Heart right ventricle (tissue), 16 donors: ENCODE measurements around the gene JMJD4. TPM values are rescaled to one million over a fixed set of nuclear protein-coding genes. Genes with fewer than 3 reads are reported as not detected.
A peak's percentile ranks its signal among the peaks of the same experiment; 100 is the strongest.

Experiments used
- ATAC-seq, 8 donors: fragments of 200-7000 bp; cut with Tn5 transposase; one replicate each; pipeline ENCODE4 v1.9.1; 2020; ENCODE audit warnings: mild to moderate bottlenecking in 8 of 8, moderate library complexity in 8 of 8, moderate number of reproducible peaks in 1 of 8
- DNase-seq, 2 donors: peaks; one replicate each; pipeline ENCODE4 v3.0.0-alpha.2; 2020
- H3K27ac ChIP-seq, 10 donors: fragments of 200-600 bp; sonication (generic) in 2 of 10; one replicate each; pipeline versions ENCODE4 v1.5.0 to v1.8.0; 2020 to 2022; ENCODE audit warnings: mild to moderate bottlenecking in 3 of 10
- H3K27me3 ChIP-seq, 7 donors: fragments of 200-600 bp; one replicate each; pipeline ENCODE4 v1.8.0; 2021 to 2022; ENCODE audit warnings: mild to moderate bottlenecking in 2 of 7
- H3K36me3 ChIP-seq, 9 donors: fragments of 200-600 bp; sonication (generic) in 1 of 9; one replicate each; pipeline versions ENCODE4 v1.5.0 to v1.8.0; 2020 to 2022; ENCODE audit warnings: mild to moderate bottlenecking in 2 of 9
- H3K4me1 ChIP-seq, 9 donors: fragments of 200-600 bp; sonication (generic) in 1 of 9; one replicate each; pipeline versions ENCODE4 v1.5.0 to v1.8.0; 2020 to 2022; ENCODE audit warnings: mild to moderate bottlenecking in 4 of 9
- H3K4me3 ChIP-seq, 10 donors: fragments of 200-600 bp; sonication (generic) in 2 of 10; one replicate each; pipeline versions ENCODE4 v1.5.0 to v1.8.0; 2020 to 2022; ENCODE audit warnings: mild to moderate bottlenecking in 7 of 10, moderate library complexity in 2 of 10
- H3K9me3 ChIP-seq, 11 donors: fragments of 200-600 bp in 10 of 11; sonication (generic) in 2 of 11; one replicate each; pipeline versions ENCODE4 v1.5.0 to v1.8.0; 2013 to 2022; ENCODE audit warnings: mild to moderate bottlenecking in 2 of 11, control low read depth in 1 of 11, moderate library complexity in 1 of 11
- WGBS, 2 donors: extraction: QIAGEN DNeasy Blood & Tissue Kit; methylation state at CpG; one replicate each; pipeline ENCODE4 v1.1.7; 2013; ENCODE audit warnings: inconsistent platforms in 1 of 2; 5-methylcytosine and 5-hydroxymethylcytosine counted together
- intact Hi-C, 10 donors: fragments of 100-400 bp; cut with DNase I; formaldehyde crosslinking; loops; one replicate each; pipeline versions ENCODE4 v1.11.1 to v1.14.2; 2022
- polyA plus RNA-seq, 2 donors: library from polyadenylated mRNA; stranded (reverse); fragments of 200-250 nt; gene quantifications; one replicate each; pipeline ENCODE4 v1.2.3, GENCODE V29; 2013
- total RNA-seq, 10 donors: library from RNA; stranded (reverse); fragmentation: NEBNext Ultra II Directional in 3 of 10; extraction: Animal tissue kit (Norgen Biotek cat#: 25700) in 3 of 10; gene quantifications; one replicate each; pipeline versions ENCODE4 v1.2.1 to v1.2.4, GENCODE V29; 2021 to 2023
- TF ChIP-seq, protein P1 (sequence below), 9 donors: fragments of 200-600 bp; sonication (generic) in 2 of 9; IDR thresholded peaks; one replicate each; pipeline versions ENCODE4 v1.5.0 to v1.8.0; 2021 to 2022; ENCODE audit warnings: antibody characterized with exemption in 9 of 9, mild to moderate bottlenecking in 5 of 9, moderate library complexity in 1 of 9
- donor health status: Arrhythmogenic right ventricular cardiomyopathy.
- donor health status: ischemic (EF 13 %, LVEDD 7.1; RV severe dilation, severe dysfunction).
- donor health status: healthy with polysubstance abuse.
- donor health status: DM: no; HTN: yes; CAD: no.
- donor health status: DM: no; HTN: no; CAD: no.
- donor health status: ischemic (EF 25% LVEDD 6.9; RV normal size, moderate dysfunction).
- donor health status: ischemic (EF 25% LVEDD 5.7; RV mildly dilated, moderate dysfunction).
- donor health status: healthy.
- donor health status: DM: yes; HTN: yes; CAD: no.
- donor health status: Ischemic cardiomyopathy.
- donor health status: ischemic (EF 35%, LVEDD 5.7; RV mildly dilated, moderate dysfunction).
- donor health status: nonischemic (EF 11% LVEDD 7.7; RV severe dilation, severe dysfunction).
- donor health status: DM: yes; HTN: yes; CAD: no.
- donor health status: PGD.
- donor health status: ischemic (EF 29% LVEDD 5.4; RV normal size, mild dysfunction).
- donor health status: nonischemic (EF 23%, LVEDD 6.1; RV moderate dilation, normal function).

Gene JMJD4
- total and polyA plus RNA-seq, 12 donors = 7.6 to 13.4 (median 10.6) TPM

DNA sequence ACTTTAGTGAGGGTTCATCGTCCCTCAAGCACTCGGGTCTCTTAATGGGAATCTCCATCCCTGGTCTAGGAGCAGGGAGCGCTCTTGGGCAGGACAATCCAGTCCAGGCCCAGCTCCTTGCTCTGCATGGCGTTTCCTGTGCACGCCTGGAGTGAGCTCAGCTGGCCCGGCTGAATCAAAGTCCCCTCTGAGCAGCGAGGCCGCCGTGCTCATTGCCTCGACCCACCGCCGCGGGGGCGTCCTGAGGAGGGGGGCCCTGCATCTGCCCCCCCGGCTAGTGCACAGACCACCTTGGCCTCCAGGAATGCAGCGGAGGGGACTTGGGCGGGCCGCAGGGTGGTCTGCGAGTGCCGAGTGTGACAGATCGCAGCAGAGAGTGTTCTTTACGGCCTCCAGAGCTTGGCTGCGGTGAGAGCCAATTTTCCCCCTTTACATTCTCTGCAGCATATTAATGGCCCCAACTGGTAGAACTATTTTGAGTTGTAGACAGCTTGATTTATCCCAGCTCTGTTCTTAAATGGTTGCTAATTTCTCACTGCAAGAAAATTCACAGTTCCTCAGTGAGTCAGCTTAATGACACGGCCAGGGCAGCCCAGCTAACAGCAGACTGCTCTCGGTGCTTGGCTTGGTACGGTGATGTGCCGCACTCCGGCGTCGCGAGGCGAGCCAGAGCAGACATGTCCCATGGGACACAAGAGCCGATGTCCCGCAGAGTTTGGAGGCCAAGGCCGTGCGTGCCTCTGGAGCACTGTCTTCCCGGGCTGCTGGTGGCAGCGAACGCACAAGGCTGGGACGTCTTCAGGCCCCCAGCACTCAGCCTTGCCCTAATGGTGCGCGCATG lies 39.9 kb upstream of the JMJD4 start:
- DNase-seq (no peak), ATAC-seq (peak in 5 of 8 donors; percentile 25 to 52 (median 41))
- Histone ChIP-seq H3K27ac (peak overlapping the region in 1 of 10 donors; percentile 24), H3K36me3 (peaks cover 0 to 45% (median 4%) of the 10 kb centered on the region in 9 donors), H3K9me3 (no peaks in the 10 kb centered on the region), H3K27me3 (no peaks in the 10 kb centered on the region), H3K4me3 (no peak overlapping the region), H3K4me1 (peaks cover 0 to 15% (median 3%) of the 10 kb centered on the region in 9 donors)
- TF ChIP-seq, protein P1, sequence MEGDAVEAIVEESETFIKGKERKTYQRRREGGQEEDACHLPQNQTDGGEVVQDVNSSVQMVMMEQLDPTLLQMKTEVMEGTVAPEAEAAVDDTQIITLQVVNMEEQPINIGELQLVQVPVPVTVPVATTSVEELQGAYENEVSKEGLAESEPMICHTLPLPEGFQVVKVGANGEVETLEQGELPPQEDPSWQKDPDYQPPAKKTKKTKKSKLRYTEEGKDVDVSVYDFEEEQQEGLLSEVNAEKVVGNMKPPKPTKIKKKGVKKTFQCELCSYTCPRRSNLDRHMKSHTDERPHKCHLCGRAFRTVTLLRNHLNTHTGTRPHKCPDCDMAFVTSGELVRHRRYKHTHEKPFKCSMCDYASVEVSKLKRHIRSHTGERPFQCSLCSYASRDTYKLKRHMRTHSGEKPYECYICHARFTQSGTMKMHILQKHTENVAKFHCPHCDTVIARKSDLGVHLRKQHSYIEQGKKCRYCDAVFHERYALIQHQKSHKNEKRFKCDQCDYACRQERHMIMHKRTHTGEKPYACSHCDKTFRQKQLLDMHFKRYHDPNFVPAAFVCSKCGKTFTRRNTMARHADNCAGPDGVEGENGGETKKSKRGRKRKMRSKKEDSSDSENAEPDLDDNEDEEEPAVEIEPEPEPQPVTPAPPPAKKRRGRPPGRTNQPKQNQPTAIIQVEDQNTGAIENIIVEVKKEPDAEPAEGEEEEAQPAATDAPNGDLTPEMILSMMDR (IDR thresholded peaks at IDR 0.05) = no peak
- intact Hi-C loops = loop anchor here in 1 of 10 donors (5.0 kb wide), 1 partner anchor 172 kb away; the partner anchor contains the start of gene WNT9A
- WGBS, 2 donors = 50 to 65% methylated on average over 42 of the region's 42 CpGs

DNA sequence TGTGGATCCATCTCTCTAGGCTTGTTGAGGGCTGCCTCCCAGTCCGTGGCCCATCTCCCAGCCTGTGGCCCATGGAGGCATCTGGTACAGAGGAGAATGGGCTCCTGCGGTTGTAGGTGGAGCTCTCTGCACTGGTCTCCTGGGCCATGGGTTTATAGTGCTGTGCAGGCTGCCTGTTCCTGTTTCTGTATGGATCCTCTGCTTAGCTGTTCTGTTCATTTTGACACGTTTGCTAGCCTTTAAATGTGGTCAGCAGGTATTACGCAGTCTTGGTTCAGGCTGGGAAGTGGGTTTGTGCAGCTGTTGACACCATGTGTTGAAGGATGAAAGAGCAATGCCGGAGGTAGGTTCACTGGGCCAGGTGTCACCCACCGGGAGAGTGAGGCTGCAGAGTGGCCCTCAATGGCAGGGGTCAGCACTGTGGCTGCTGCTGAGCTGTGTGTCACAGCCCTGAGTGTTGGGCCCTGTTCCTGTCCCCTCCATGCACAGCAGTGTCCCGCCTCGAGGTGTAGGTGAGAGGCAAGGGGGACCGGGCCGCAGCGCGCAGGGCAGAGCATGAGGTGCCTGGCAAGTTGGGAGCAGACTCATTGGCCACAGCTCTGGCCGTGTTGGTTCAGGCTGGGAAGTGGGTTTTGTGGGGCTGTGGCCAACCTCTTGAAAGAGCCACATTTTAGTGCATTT lies 39.1 kb upstream of the JMJD4 start:
- Histone ChIP-seq H3K4me3 (no peak overlapping the region), H3K27ac (peak overlapping the region in 1 of 10 donors; percentile 24), H3K9me3 (no peaks in the 10 kb centered on the region), H3K4me1 (peaks cover 0 to 15% (median 0%) of the 10 kb centered on the region in 9 donors), H3K27me3 (no peaks in the 10 kb centered on the region), H3K36me3 (peaks cover 0 to 53% (median 9%) of the 10 kb centered on the region in 9 donors)
- ATAC-seq (peak in 1 of 8 donors; percentile 15), DNase-seq (no peak)
- TF ChIP-seq, protein P1 (IDR thresholded peaks at IDR 0.05) = no peak
- 91 to 94% methylated on average over 13 of the region's 13 CpGs for WGBS, 2 donors
- intact Hi-C loops = no loop called here

DNA sequence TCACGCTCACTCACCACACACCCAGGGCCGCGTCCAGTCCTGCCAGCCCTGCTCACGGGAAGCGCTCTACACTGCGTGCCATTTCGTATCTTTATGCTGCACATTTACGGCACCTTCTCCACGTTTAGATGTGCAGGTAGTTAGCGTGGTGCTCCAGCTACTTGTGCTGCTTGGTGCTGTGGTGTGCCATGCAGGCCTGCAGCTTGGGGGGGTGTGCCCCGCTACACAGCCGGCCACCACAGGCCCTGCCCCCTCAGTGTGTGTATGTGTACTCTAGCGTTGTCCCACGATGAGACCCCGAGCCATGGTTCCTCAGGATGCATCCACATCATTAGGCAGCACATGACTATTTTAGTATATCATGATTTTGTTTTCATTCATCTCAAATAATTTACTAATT lies 38.5 kb upstream of the JMJD4 start:
- H3K27me3 ChIP-seq = no peaks in the 10 kb centered on the region
- H3K9me3 ChIP-seq = no peaks in the 10 kb centered on the region
- peaks cover 0 to 59% (median 13%) of the 10 kb centered on the region in 9 donors for H3K36me3 ChIP-seq
- no peak for DNase-seq
- ATAC-seq = no peak
- no peak overlapping the region for H3K4me3 ChIP-seq
- 95 to 96% methylated on average over 15 of the region's 15 CpGs for WGBS, 2 donors
- intact Hi-C loops = no loop called here
- H3K27ac ChIP-seq = no peak overlapping the region
- TF ChIP-seq, protein P1 (IDR thresholded peaks at IDR 0.05) = no peak
- peaks cover 0 to 15% (median 0%) of the 10 kb centered on the region in 9 donors for H3K4me1 ChIP-seq

DNA sequence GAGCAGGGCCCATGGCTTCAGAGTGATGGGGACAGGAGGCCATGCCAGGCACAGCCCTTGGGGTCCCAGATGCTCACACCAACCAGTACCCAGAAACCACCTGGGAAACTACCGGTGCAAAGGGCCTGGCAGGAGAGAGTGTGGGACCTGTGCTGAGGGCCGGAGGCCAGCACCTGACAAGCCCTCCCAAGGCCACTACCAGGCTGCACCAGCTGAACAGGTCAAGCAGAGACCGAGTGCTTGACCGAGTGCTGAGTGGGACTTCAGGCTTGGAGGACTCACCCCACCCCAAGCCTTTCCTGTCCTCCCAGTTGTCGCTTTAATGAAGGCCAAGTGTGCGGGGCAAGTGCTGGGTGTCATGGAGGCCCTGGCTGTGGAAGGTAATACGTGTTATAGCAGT lies 36.7 kb upstream of the JMJD4 start:
- no peaks in the 10 kb centered on the region for H3K9me3 ChIP-seq
- peaks cover 0 to 73% (median 31%) of the 10 kb centered on the region in 9 donors for H3K36me3 ChIP-seq
- peaks cover 0 to 17% (median 7%) of the 10 kb centered on the region in 9 donors for H3K4me1 ChIP-seq
- intact Hi-C loops = no loop called here
- ATAC-seq (no peak), DNase-seq (no peak)
- H3K27ac ChIP-seq = no peak overlapping the region
- WGBS, 2 donors = 96% methylated on average over 7 of the region's 7 CpGs
- no peak overlapping the region for H3K4me3 ChIP-seq
- H3K27me3 ChIP-seq = no peaks in the 10 kb centered on the region
- TF ChIP-seq, protein P1 (IDR thresholded peaks at IDR 0.05) = no peak
